Measurements from ENCODE around the gene NTM. TPM values are rescaled to one million over a fixed set of nuclear protein-coding genes. Genes with fewer than 3 reads are reported as not detected.

Gene NTM
- polyA plus RNA-seq, 1 donor (not counting 4 experiments of a cell fraction or from before 2014, with no cell fraction given) = 47.9 TPM

GRCh38 chr11:131599285-131599684 is 228.9 kb downstream of the NTM start:
- Histone ChIP-seq H3K4me3 (ENCODE audit: control insufficient read depth in 2 of 3, extremely low read depth in 1 of 3, insufficient read depth in 2 of 3, low read depth in 1 of 3, low read length in 3 of 3) (no peak overlapping the region), H3K27ac (ENCODE audit: control insufficient read depth, insufficient read depth, low read length) (no peak overlapping the region), H3K79me2 (ENCODE audit: control insufficient read depth, insufficient read depth, low read length) (no peaks in the 10 kb centered on the region), H3K27me3 (ENCODE audit: control insufficient read depth, extremely low read depth, insufficient read depth, low read length) (no peaks in the 10 kb centered on the region), H3K36me3 (ENCODE audit: control insufficient read depth in 2 of 2, extremely low read depth in 1 of 2, insufficient read depth in 2 of 2, low read length in 2 of 2) (no peaks in the 10 kb centered on the region), H3K9me3 (ENCODE audit: control insufficient read depth, low read depth, low read length) (no peaks in the 10 kb centered on the region), H3K9me1 (ENCODE audit: control insufficient read depth, extremely low read depth, insufficient read depth, low read length) (no peaks in the 10 kb centered on the region), H3K9ac (ENCODE audit: control insufficient read depth, extremely low read depth, insufficient read depth, low read length) (no peak overlapping the region), H3K4me2 (ENCODE audit: control insufficient read depth, extremely low read depth, insufficient read depth, low read depth, low read length) (no peak overlapping the region), H3K4me1 (ENCODE audit: control insufficient read depth, extremely low read depth, insufficient read depth, low read length) (no peaks in the 10 kb centered on the region), H2AFZ (ENCODE audit: control insufficient read depth, low read length) (no peak overlapping the region), H4K20me1 (ENCODE audit: control insufficient read depth, extremely low read depth, insufficient read depth, low read length) (no peaks in the 10 kb centered on the region)
- TF ChIP-seq, protein P1, sequence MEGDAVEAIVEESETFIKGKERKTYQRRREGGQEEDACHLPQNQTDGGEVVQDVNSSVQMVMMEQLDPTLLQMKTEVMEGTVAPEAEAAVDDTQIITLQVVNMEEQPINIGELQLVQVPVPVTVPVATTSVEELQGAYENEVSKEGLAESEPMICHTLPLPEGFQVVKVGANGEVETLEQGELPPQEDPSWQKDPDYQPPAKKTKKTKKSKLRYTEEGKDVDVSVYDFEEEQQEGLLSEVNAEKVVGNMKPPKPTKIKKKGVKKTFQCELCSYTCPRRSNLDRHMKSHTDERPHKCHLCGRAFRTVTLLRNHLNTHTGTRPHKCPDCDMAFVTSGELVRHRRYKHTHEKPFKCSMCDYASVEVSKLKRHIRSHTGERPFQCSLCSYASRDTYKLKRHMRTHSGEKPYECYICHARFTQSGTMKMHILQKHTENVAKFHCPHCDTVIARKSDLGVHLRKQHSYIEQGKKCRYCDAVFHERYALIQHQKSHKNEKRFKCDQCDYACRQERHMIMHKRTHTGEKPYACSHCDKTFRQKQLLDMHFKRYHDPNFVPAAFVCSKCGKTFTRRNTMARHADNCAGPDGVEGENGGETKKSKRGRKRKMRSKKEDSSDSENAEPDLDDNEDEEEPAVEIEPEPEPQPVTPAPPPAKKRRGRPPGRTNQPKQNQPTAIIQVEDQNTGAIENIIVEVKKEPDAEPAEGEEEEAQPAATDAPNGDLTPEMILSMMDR (optimal IDR thresholded peaks at IDR 0.05 in 1 of 3, IDR thresholded peaks at IDR 0.05 in 1 of 3, conservative IDR thresholded peaks at IDR 0.05 in 1 of 3; ENCODE audit: extremely low read depth in 1 of 3, insufficient read depth in 2 of 3, low read length in 3 of 3) = no peak
- TF ChIP-seq EZH2 (IDR thresholded peaks at IDR 0.05; ENCODE audit: low read length) = no peak
- dilution Hi-C loops (cut with MboI; ENCODE audit: extremely low pct_ligation_motif_present, low sequenced_read_pairs) = no loop called here
- FAIRE-seq = no peak
- no peak for DNase-seq (ENCODE audit: low read depth, low spot score)

- FAIRE-seq = no peak
Observed at GRCh38 chr11:131600628-131601027, 230.2 kb downstream of the NTM start.

More at GRCh38 chr11:131600628-131601027, 230.2 kb downstream of the NTM start:
- H3K27me3 ChIP-seq (ENCODE audit: control insufficient read depth, extremely low read depth, insufficient read depth, low read length) = no peaks in the 10 kb centered on the region
- dilution Hi-C loops (cut with MboI; ENCODE audit: extremely low pct_ligation_motif_present, low sequenced_read_pairs) = no loop called here
- no peaks in the 10 kb centered on the region for H3K36me3 ChIP-seq (ENCODE audit: control insufficient read depth in 2 of 2, extremely low read depth in 1 of 2, insufficient read depth in 2 of 2, low read length in 2 of 2)
- no peak overlapping the region for H2AFZ ChIP-seq (ENCODE audit: control insufficient read depth, low read length)
- TF ChIP-seq, protein P1 (optimal IDR thresholded peaks at IDR 0.05 in 1 of 3, IDR thresholded peaks at IDR 0.05 in 1 of 3, conservative IDR thresholded peaks at IDR 0.05 in 1 of 3; ENCODE audit: extremely low read depth in 1 of 3, insufficient read depth in 2 of 3, low read length in 3 of 3) = no peak
- no peak for TF ChIP-seq EZH2 (IDR thresholded peaks at IDR 0.05; ENCODE audit: low read length)
- no peak overlapping the region for H3K4me3 ChIP-seq (ENCODE audit: control insufficient read depth in 2 of 3, extremely low read depth in 1 of 3, insufficient read depth in 2 of 3, low read depth in 1 of 3, low read length in 3 of 3)
- H3K79me2 ChIP-seq (ENCODE audit: control insufficient read depth, insufficient read depth, low read length) = no peaks in the 10 kb centered on the region
- H4K20me1 ChIP-seq (ENCODE audit: control insufficient read depth, extremely low read depth, insufficient read depth, low read length) = no peaks in the 10 kb centered on the region
- H3K9me3 ChIP-seq (ENCODE audit: control insufficient read depth, low read depth, low read length) = no peaks in the 10 kb centered on the region
- H3K27ac ChIP-seq (ENCODE audit: control insufficient read depth, insufficient read depth, low read length) = no peak overlapping the region
- no peaks in the 10 kb centered on the region for H3K9me1 ChIP-seq (ENCODE audit: control insufficient read depth, extremely low read depth, insufficient read depth, low read length)
- H3K4me1 ChIP-seq (ENCODE audit: control insufficient read depth, extremely low read depth, insufficient read depth, low read length) = no peaks in the 10 kb centered on the region
- no peak overlapping the region for H3K4me2 ChIP-seq (ENCODE audit: control insufficient read depth, extremely low read depth, insufficient read depth, low read depth, low read length)
- H3K9ac ChIP-seq (ENCODE audit: control insufficient read depth, extremely low read depth, insufficient read depth, low read length) = no peak overlapping the region
- no peak for DNase-seq (ENCODE audit: low read depth, low spot score)
